Activated naive CD4-positive, alpha-beta T cell treated with anti-CD3 and anti-CD28 coated beads for 36 hours (primary cell): ENCODE data around the gene BRD4. TPM values are rescaled to one million over a fixed set of nuclear protein-coding genes. Genes with fewer than 3 reads are reported as not detected.

Experiments
- CTCF ChIA-PET: fragments of 350-600 bp; sonication (Branson Sonifier 250); formaldehyde crosslinking; loops from one replicate; lab custom pipeline; 2021; ENCODE audit warnings: antibody characterized with exemption; lab: Charles Lee
- DNase-seq: peaks from one replicate; pipeline ENCODE4 v3.0.0-alpha.2; 2020
- H3K27ac Mint-ChIP-seq: one replicate; pipeline ENCODE4 v1.8.0; 2021; ENCODE audit warnings: mild to moderate bottlenecking, mixed read lengths
- H3K27me3 Mint-ChIP-seq: one replicate; pipeline ENCODE4 v1.8.0; 2021; ENCODE audit warnings: low read depth, mixed read lengths
- H3K36me3 Mint-ChIP-seq: one replicate; pipeline ENCODE4 v1.8.0; 2021; ENCODE audit warnings: low read depth, mixed read lengths
- H3K4me1 Mint-ChIP-seq: one replicate; pipeline ENCODE4 v1.8.0; 2021; ENCODE audit warnings: low read depth, mixed read lengths
- H3K4me3 Mint-ChIP-seq: one replicate; pipeline ENCODE4 v1.8.0; 2021; ENCODE audit warnings: mild to moderate bottlenecking, moderate library complexity, mixed read lengths
- H3K9me3 Mint-ChIP-seq: one replicate; pipeline ENCODE4 v1.8.0; 2021; ENCODE audit warnings: mixed read lengths
- intact Hi-C: fragments of 100-400 bp; cut with micrococcal nuclease; formaldehyde crosslinking; loops from one replicate; pipeline ENCODE4 v1.15.1; 2023
- total RNA-seq, 2 experiments: library from RNA; stranded (reverse); gene quantifications; one replicate each; pipeline ENCODE4 v1.2.3, GENCODE V29; 2021

BRD4 gene
- total RNA-seq, 2 experiments from 2014 or later, result 109 to 111 TPM

GRCh38 chr19:15293781-15294491, 38.4 kb downstream of the BRD4 start:
- intact Hi-C loops, result loop anchor here (1.0 to 2.0 kb wide), 2 partner anchors 7 to 13 kb away; no protein-coding TSS in a partner anchor
- Mint-ChIP-seq H3K9me3 (no peaks in the 10 kb centered on the region), H3K27me3 (no peaks in the 10 kb centered on the region), H3K4me3 (peak overlapping the region; percentile 26), H3K27ac (no peak overlapping the region), H3K36me3 (peaks cover 21% of the 10 kb centered on the region), H3K4me1 (peaks cover 99% of the 10 kb centered on the region)
- CTCF ChIA-PET, result interaction anchor here (0.9 to 1.5 kb wide), 2 partner anchors 29 to 263 kb away, joined by 3 to 4 read pairs; no protein-coding TSS in a partner anchor
- DNase-seq, result no peak

GRCh38 chr19:15292847-15293582, 39.3 kb downstream of the BRD4 start:
- H3K36me3 Mint-ChIP-seq, result peaks cover 18% of the 10 kb centered on the region
- H3K27ac Mint-ChIP-seq, result peak overlapping the region; percentile 91
- CTCF ChIA-PET, result interaction anchor here (0.7 to 1.5 kb wide), 4 partner anchors 29 to 264 kb away, joined by 3 to 4 read pairs (median 4); partner anchors contain the start of gene AKAP8
- H3K4me1 Mint-ChIP-seq, result peaks cover 99% of the 10 kb centered on the region
- intact Hi-C loops, result loop anchor here (1.0 to 2.0 kb wide), 2 partner anchors 8 to 14 kb away; no protein-coding TSS in a partner anchor
- DNase-seq, result no peak
- H3K9me3 Mint-ChIP-seq, result no peaks in the 10 kb centered on the region
- H3K4me3 Mint-ChIP-seq, result peak overlapping the region; percentile 43
- no peaks in the 10 kb centered on the region for H3K27me3 Mint-ChIP-seq

DNA sequence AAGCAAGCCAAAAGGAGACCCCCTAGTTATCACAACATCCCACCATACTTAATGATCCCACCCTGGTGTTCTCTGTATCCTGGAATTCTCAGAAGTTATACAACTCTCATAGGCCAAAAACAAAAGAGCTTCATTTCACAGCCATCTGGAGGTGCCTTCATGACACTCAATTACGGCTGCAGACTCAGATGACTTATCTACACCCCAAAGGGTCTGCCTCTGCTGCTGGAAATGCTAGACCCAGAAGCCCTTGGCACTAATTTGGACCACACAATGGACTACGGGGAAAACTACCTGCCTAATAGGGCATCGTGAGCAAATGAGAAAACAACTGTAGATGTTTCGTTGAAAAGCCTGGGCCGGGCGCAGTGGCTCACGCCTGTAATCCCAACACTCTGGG, 40.2 kb downstream of the BRD4 start:
- Mint-ChIP-seq H3K36me3 (peaks cover 17% of the 10 kb centered on the region), H3K27ac (peak overlapping the region; percentile 61), H3K4me3 (no peak overlapping the region), H3K27me3 (no peaks in the 10 kb centered on the region), H3K4me1 (peaks cover 98% of the 10 kb centered on the region), H3K9me3 (no peaks in the 10 kb centered on the region)
- intact Hi-C loops, result loop anchor here (2.0 kb wide), 1 partner anchor 15 kb away; no protein-coding TSS in a partner anchor
- CTCF ChIA-PET, result interaction anchor here (0.7 to 1.6 kb wide), 3 partner anchors 33 to 265 kb away, joined by 3 to 4 read pairs (median 4); partner anchors contain the start of gene AKAP8
- no peak for DNase-seq

GRCh38 chr19:15291548-15292021, 40.8 kb downstream of the BRD4 start:
- no peak for DNase-seq
- H3K36me3 Mint-ChIP-seq, result peaks cover 12% of the 10 kb centered on the region
- peaks cover 97% of the 10 kb centered on the region for H3K4me1 Mint-ChIP-seq
- peak overlapping the region; percentile 64 for H3K27ac Mint-ChIP-seq
- no peaks in the 10 kb centered on the region for H3K9me3 Mint-ChIP-seq
- no peak overlapping the region for H3K4me3 Mint-ChIP-seq
- intact Hi-C loops, result loop anchor here (2.0 kb wide), 1 partner anchor 15 kb away; no protein-coding TSS in a partner anchor
- no peaks in the 10 kb centered on the region for H3K27me3 Mint-ChIP-seq
- CTCF ChIA-PET, result interaction anchor here (1.6 kb wide), 1 partner anchor 34 kb away, joined by 4 read pairs; no protein-coding TSS in a partner anchor

- DNase-seq, result no peak
- CTCF ChIA-PET, result interaction anchor here (1.6 kb wide), 1 partner anchor 34 kb away, joined by 4 read pairs; no protein-coding TSS in a partner anchor
- peaks cover 97% of the 10 kb centered on the region for H3K4me1 Mint-ChIP-seq
- intact Hi-C loops, result no loop called here
- H3K27ac Mint-ChIP-seq, result peak overlapping the region; percentile 64
- H3K36me3 Mint-ChIP-seq, result peaks cover 8% of the 10 kb centered on the region
- H3K27me3 Mint-ChIP-seq, result no peaks in the 10 kb centered on the region
- no peak overlapping the region for H3K4me3 Mint-ChIP-seq
- H3K9me3 Mint-ChIP-seq, result no peaks in the 10 kb centered on the region
These were observed 41.2 kb downstream of the BRD4 start for GRCh38 chr19:15291089-15291488.

DNA sequence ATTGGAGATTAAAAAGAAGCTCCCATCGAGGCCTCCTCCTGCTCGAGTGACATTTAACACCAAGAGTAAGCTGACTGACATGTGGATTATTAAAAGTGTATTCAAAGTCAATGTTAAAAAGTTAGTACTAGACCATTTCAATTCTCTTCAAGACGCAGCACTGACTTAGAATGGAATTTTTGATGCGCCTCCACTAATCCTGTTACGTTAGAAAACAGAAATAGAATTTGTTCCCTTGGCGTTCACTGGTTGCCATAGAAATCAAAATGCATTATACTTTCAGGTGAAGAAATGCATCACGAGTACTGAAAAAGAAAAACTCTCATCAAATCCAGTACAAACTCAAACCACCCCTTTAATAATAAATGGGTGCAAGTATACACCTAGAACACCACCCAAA, 42.2 kb downstream of the BRD4 start:
- Mint-ChIP-seq H3K36me3 (peaks cover 3% of the 10 kb centered on the region), H3K9me3 (no peaks in the 10 kb centered on the region), H3K27ac (no peak overlapping the region), H3K4me3 (no peak overlapping the region), H3K4me1 (peaks cover 97% of the 10 kb centered on the region), H3K27me3 (no peaks in the 10 kb centered on the region)
- DNase-seq, result no peak
- intact Hi-C loops, result no loop called here
- CTCF ChIA-PET, result interaction anchor here (1.0 kb wide), 1 partner anchor 136 kb away, joined by 3 read pairs; no protein-coding TSS in a partner anchor

- no peak overlapping the region for H3K4me3 Mint-ChIP-seq
- no peaks in the 10 kb centered on the region for H3K9me3 Mint-ChIP-seq
- no peak for DNase-seq
- CTCF ChIA-PET, result interaction anchor here (1.0 to 1.2 kb wide), 2 partner anchors 25 to 135 kb away, joined by 3 read pairs; no protein-coding TSS in a partner anchor
- peaks cover 97% of the 10 kb centered on the region for H3K4me1 Mint-ChIP-seq
- peak overlapping the region; percentile 5 for H3K27ac Mint-ChIP-seq
- intact Hi-C loops, result no loop called here
- H3K36me3 Mint-ChIP-seq, result no peaks in the 10 kb centered on the region
- no peaks in the 10 kb centered on the region for H3K27me3 Mint-ChIP-seq
These were observed 42.7 kb downstream of the BRD4 start for GRCh38 chr19:15289673-15290072.

DNA sequence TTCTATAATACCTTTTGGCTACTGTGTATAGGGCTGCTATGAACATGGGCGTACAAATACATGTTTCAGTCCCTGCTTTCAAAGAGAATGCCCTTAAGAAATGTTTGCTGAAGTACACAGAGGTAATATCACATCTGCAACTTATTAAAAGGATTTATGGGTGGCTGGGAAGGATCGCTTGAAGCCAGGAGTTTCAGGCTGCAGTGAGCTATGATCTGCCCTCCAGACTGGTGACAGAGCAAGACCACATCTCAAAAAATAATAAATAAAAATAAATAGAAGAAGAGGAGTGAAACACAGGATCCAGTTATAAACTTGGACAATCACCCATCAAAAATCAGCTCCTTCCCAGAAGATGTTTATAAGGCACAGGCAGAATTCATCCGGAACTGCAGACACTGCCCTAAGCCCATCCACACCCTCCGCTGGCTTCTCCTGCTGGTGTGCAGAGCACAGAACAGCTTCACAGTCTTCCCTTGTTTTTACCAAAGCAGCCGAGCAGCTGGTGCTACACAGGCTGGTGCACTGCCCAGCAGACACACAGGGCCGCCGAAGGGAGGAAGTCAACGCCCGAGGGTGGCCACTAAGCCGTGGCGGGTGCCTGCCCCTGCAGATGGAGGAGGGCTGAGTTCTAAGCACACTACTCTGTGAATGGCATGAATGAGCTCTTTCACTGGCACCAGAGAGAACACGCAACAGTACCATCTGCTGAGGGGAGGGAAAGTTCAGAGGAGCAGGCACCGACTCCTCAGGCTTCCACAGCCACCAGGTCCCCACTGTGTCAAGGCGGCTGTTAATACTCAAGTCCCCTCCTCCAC, 44.0 kb downstream of the BRD4 start:
- peaks cover 97% of the 10 kb centered on the region for H3K4me1 Mint-ChIP-seq
- no peak for DNase-seq
- CTCF ChIA-PET, result interaction anchor here (0.9 to 1.2 kb wide), 2 partner anchors 27 to 38 kb away, joined by 3 read pairs; no protein-coding TSS in a partner anchor
- H3K36me3 Mint-ChIP-seq, result no peaks in the 10 kb centered on the region
- H3K4me3 Mint-ChIP-seq, result no peak overlapping the region
- peak overlapping the region; percentile 22 for H3K27ac Mint-ChIP-seq
- intact Hi-C loops, result no loop called here
- H3K9me3 Mint-ChIP-seq, result no peaks in the 10 kb centered on the region
- no peaks in the 10 kb centered on the region for H3K27me3 Mint-ChIP-seq

DNA sequence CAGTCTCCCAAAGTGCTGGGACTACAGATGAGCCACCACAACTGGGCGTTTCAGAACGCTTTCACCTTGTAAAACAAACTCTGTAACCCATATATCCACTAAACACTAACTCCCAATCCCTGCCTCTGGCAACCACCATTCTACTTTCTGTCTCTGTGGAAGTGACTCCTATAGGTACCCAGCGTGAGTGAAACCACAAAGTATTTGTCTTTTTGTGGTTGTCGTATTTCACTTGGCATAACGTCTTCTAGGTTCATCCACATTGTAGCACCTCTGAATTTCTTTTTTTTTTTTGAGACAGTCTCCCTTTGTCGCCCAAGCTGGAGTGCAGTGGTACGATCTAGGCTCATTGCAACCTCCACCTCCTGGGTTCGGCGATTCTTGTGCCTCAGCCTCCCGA, 44.8 kb downstream of the BRD4 start:
- Mint-ChIP-seq H3K27ac (peak overlapping the region; percentile 28), H3K27me3 (no peaks in the 10 kb centered on the region), H3K4me1 (peaks cover 96% of the 10 kb centered on the region), H3K4me3 (no peak overlapping the region), H3K9me3 (no peaks in the 10 kb centered on the region), H3K36me3 (no peaks in the 10 kb centered on the region)
- CTCF ChIA-PET, result no interaction called here
- intact Hi-C loops, result no loop called here
- no peak for DNase-seq

GRCh38 chr19:15286688-15287365, 45.5 kb downstream of the BRD4 start:
- CTCF ChIA-PET, result no interaction called here
- H3K4me1 Mint-ChIP-seq, result peaks cover 96% of the 10 kb centered on the region

DNA sequence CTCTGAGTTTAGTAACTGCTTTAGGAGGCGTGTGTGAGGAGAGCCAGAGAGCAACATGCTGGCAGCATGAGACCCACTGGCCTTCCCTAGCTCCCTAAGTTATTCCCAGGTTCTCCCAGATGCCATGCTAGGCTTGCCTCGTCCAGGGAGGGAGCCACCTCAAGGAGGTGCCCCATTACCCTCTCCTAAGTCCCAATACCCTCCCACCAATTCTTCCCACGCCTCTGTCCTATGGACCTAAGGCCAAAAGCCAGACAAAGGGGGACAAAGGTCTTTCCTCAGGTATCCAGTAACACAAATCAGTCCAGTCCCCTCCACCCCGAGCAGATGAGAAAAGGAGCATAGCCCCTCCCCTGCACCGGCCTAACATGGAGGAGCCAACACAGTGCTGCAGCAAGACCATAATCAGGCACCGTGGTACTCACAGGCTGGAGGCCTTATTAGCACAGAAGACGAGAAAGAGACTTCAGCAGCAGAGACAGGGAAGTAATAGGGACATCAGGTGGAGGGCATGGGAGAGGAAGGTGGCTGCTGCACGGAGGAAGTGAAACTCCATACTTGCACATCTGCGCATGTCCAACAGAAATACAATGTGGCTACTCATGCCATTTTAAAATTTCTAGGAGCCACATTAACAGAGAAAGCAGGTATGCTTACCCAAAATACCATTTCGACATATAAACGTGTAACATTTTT, 46.3 kb downstream of the BRD4 start:
- no peak for DNase-seq
- intact Hi-C loops, result no loop called here
- H3K4me3 Mint-ChIP-seq, result no peak overlapping the region
- H3K9me3 Mint-ChIP-seq, result no peaks in the 10 kb centered on the region
- peak overlapping the region; percentile 27 for H3K27ac Mint-ChIP-seq
- H3K27me3 Mint-ChIP-seq, result no peaks in the 10 kb centered on the region
- no peaks in the 10 kb centered on the region for H3K36me3 Mint-ChIP-seq
- CTCF ChIA-PET, result no interaction called here
- peaks cover 96% of the 10 kb centered on the region for H3K4me1 Mint-ChIP-seq

More at GRCh38 chr19:15286688-15287365, 45.5 kb downstream of the BRD4 start:
- Mint-ChIP-seq H3K9me3 (no peaks in the 10 kb centered on the region), H3K27me3 (no peaks in the 10 kb centered on the region), H3K27ac (no peak overlapping the region), H3K4me3 (no peak overlapping the region), H3K36me3 (no peaks in the 10 kb centered on the region)
- DNase-seq, result no peak
- intact Hi-C loops, result no loop called here
